ENCODE results near the gene HSPBP1.

Gene HSPBP1

DNA sequence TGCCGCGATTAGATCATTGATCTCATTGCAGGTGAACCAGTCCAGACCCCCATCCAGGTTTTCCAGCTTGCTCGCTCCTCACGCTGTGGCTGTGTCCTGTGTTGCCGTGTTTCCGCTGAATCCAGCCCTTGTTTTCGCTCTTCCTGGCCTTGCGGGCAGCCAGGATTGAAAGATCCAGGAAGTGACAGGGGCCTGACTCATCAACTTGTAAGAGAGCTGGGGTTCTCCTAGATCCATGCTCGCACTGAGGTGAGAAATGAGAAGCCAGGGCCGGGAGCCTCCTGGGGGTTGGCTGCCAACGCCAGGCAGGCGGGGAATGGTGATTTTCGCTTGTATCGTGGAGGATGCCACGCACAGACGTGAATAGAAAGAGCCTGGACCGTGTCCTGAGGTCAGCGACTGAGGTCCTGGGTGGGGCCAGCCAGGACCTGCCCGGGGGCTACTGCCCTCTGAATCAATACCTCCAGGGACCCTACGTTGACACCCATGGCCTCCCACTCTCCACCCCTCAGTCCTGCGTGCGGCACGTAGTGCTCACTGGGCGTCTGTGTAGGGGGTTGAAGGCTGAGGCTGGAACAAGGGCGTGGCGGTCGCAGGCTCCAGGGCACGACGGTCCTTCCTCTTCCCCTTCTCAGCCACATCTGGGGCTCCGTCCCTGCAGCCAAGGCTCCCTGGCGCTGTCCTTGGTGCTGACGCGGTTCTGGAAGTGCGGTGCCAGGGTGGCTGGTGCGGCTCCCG lies 63.3 kb downstream of the HSPBP1 start (continued):
- TF ChIP-seq, protein P1, sequence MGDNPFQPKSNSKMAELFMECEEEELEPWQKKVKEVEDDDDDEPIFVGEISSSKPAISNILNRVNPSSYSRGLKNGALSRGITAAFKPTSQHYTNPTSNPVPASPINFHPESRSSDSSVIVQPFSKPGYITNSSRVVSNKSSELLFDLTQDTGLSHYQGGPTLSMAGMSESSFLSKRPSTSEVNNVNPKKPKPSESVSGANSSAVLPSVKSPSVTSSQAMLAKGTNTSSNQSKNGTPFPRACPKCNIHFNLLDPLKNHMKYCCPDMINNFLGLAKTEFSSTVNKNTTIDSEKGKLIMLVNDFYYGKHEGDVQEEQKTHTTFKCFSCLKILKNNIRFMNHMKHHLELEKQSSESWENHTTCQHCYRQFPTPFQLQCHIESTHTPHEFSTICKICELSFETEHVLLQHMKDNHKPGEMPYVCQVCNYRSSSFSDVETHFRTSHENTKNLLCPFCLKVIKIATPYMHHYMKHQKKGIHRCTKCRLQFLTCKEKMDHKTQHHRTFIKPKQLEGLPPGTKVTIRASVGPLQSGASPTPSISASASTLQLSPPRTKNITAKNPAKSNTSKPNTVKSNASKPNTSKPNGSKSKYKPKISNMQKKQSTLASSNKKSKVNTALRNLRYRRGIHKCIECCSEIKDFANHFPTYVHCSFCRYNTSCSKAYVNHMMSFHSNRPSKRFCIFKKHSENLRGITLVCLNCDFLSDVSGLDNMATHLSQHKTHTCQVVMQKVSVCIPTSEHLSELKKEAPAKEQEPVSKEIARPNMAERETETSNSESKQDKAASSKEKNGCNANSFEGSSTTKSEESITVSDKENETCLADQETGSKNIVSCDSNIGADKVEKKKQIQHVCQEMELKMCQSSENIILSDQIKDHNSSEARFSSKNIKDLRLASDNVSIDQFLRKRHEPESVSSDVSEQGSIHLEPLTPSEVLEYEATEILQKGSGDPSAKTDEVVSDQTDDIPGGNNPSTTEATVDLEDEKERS (tag by site-specific recombination; IDR thresholded peaks at IDR 0.05): peak; percentile 99
- TF ChIP-seq ZNF23 (tag by site-specific recombination; IDR thresholded peaks at IDR 0.05; ENCODE audit: borderline replicate concordance) (no peak), ZNF558 (tag by site-specific recombination; IDR thresholded peaks at IDR 0.05) (peak; percentile 82), YY2 (tag by site-specific recombination; IDR thresholded peaks at IDR 0.05) (peak; percentile 75), ZNF184 (tag by site-specific recombination; IDR thresholded peaks at IDR 0.05) (peak; percentile 83; the same call in 1 of the 2 replicates), ZNF530 (tag by site-specific recombination; IDR thresholded peaks at IDR 0.05; ENCODE audit: low read depth) (0 out of 2 replicates have a peak, but pooled peaks have one; percentile 18), ZNF658 (tag by site-specific recombination; IDR thresholded peaks at IDR 0.05) (no peak), ZNF830 (tag by site-specific recombination; IDR thresholded peaks at IDR 0.05; ENCODE audit: low read depth) (no peak), ZNF837 (tag by site-specific recombination; IDR thresholded peaks at IDR 0.05) (no peak), ZBTB17 (tag by site-specific recombination; IDR thresholded peaks at IDR 0.05) (peak; percentile 93), ZNF146 (tag by site-specific recombination; IDR thresholded peaks at IDR 0.05) (no peak), ZNF48 (tag by site-specific recombination; IDR thresholded peaks at IDR 0.05) (no peak), ZNF596 (tag by site-specific recombination; IDR thresholded peaks at IDR 0.05) (no peak), GFI1B (tag by site-specific recombination; IDR thresholded peaks at IDR 0.05) (no peak), ZNF76 (tag by site-specific recombination; IDR thresholded peaks at IDR 0.05; ENCODE audit: borderline replicate concordance, low read depth) (peak; percentile 66), ZNF610 (tag by site-specific recombination; IDR thresholded peaks at IDR 0.05; ENCODE audit: borderline replicate concordance) (0 out of 2 replicates have a peak, but pooled peaks have one; percentile 32)
- TF ChIP-seq, protein P2, sequence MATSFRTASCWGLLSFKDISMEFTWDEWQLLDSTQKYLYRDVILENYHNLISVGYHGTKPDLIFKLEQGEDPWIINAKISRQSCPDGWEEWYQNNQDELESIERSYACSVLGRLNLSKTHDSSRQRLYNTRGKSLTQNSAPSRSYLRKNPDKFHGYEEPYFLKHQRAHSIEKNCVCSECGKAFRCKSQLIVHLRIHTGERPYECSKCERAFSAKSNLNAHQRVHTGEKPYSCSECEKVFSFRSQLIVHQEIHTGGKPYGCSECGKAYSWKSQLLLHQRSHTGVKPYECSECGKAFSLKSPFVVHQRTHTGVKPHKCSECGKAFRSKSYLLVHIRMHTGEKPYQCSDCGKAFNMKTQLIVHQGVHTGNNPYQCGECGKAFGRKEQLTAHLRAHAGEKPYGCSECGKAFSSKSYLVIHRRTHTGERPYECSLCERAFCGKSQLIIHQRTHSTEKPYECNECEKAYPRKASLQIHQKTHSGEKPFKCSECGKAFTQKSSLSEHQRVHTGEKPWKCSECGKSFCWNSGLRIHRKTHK (tag by site-specific recombination; IDR thresholded peaks at IDR 0.05): no peak
- TF ChIP-seq, protein P3, sequence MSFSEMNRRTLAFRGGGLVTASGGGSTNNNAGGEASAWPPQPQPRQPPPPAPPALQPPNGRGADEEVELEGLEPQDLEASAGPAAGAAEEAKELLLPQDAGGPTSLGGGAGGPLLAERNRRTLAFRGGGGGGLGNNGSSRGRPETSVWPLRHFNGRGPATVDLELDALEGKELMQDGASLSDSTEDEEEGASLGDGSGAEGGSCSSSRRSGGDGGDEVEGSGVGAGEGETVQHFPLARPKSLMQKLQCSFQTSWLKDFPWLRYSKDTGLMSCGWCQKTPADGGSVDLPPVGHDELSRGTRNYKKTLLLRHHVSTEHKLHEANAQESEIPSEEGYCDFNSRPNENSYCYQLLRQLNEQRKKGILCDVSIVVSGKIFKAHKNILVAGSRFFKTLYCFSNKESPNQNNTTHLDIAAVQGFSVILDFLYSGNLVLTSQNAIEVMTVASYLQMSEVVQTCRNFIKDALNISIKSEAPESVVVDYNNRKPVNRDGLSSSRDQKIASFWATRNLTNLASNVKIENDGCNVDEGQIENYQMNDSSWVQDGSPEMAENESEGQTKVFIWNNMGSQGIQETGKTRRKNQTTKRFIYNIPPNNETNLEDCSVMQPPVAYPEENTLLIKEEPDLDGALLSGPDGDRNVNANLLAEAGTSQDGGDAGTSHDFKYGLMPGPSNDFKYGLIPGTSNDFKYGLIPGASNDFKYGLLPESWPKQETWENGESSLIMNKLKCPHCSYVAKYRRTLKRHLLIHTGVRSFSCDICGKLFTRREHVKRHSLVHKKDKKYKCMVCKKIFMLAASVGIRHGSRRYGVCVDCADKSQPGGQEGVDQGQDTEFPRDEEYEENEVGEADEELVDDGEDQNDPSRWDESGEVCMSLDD (tag by site-specific recombination; IDR thresholded peaks at IDR 0.05): peak; percentile 84
- TF ChIP-seq, protein P4, sequence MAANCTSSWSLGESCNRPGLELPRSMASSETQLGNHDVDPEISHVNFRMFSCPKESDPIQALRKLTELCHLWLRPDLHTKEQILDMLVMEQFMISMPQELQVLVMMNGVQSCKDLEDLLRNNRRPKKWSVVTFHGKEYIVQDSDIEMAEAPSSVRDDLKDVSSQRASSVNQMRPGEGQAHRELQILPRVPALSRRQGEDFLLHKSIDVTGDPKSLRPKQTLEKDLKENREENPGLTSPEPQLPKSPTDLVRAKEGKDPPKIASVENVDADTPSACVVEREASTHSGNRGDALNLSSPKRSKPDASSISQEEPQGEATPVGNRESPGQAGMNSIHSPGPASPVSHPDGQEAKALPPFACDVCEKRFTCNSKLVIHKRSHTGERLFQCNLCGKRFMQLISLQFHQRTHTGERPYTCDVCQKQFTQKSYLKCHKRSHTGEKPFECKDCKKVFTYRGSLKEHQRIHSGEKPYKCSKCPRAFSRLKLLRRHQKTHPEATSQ (tag by site-specific recombination; IDR thresholded peaks at IDR 0.05): no peak
- TF ChIP-seq, protein P5, sequence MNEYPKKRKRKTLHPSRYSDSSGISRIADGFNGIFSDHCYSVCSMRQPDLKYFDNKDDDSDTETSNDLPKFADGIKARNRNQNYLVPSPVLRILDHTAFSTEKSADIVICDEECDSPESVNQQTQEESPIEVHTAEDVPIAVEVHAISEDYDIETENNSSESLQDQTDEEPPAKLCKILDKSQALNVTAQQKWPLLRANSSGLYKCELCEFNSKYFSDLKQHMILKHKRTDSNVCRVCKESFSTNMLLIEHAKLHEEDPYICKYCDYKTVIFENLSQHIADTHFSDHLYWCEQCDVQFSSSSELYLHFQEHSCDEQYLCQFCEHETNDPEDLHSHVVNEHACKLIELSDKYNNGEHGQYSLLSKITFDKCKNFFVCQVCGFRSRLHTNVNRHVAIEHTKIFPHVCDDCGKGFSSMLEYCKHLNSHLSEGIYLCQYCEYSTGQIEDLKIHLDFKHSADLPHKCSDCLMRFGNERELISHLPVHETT (tag by site-specific recombination; IDR thresholded peaks at IDR 0.05): peak; percentile 93
- TF ChIP-seq, protein P6, sequence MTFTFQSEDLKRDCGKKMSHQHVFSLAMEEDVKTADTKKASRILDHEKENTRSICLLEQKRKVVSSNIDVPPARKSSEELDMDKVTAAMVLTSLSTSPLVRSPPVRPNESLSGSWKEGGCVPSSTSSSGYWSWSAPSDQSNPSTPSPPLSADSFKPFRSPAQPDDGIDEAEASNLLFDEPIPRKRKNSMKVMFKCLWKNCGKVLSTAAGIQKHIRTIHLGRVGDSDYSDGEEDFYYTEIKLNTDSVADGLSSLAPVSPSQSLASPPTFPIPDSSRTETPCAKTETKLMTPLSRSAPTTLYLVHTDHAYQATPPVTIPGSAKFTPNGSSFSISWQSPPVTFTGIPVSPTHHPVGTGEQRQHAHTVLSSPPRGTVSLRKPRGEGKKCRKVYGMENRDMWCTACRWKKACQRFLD (tag by site-specific recombination; IDR thresholded peaks at IDR 0.05): no peak
- TF ChIP-seq, protein P7, sequence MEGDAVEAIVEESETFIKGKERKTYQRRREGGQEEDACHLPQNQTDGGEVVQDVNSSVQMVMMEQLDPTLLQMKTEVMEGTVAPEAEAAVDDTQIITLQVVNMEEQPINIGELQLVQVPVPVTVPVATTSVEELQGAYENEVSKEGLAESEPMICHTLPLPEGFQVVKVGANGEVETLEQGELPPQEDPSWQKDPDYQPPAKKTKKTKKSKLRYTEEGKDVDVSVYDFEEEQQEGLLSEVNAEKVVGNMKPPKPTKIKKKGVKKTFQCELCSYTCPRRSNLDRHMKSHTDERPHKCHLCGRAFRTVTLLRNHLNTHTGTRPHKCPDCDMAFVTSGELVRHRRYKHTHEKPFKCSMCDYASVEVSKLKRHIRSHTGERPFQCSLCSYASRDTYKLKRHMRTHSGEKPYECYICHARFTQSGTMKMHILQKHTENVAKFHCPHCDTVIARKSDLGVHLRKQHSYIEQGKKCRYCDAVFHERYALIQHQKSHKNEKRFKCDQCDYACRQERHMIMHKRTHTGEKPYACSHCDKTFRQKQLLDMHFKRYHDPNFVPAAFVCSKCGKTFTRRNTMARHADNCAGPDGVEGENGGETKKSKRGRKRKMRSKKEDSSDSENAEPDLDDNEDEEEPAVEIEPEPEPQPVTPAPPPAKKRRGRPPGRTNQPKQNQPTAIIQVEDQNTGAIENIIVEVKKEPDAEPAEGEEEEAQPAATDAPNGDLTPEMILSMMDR (tag by site-specific recombination; IDR thresholded peaks at IDR 0.05): no peak

Data from HEK293 (cell line).